Nephron progenitor cell (in vitro differentiated cells): Measurements from ENCODE around the gene POLR2L.

ENCODE experiments used
- DNase-seq: peaks from one replicate; pipeline ENCODE4 v3.0.0; 2021
- H3K27ac Mint-ChIP-seq: 2 replicates; pipeline ENCODE4 v1.8.0; 2021; ENCODE audit warnings: mild to moderate bottlenecking, moderate library complexity, mixed read lengths
- H3K27me3 Mint-ChIP-seq: 2 replicates; pipeline ENCODE4 v1.8.0; 2021; ENCODE audit warnings: mild to moderate bottlenecking, low read depth, mixed read lengths; ENCODE audit not compliant: poor library complexity
- H3K36me3 Mint-ChIP-seq: 2 replicates; pipeline ENCODE4 v1.8.0; 2021; ENCODE audit warnings: low read depth, mixed read lengths
- H3K4me1 Mint-ChIP-seq: 2 replicates; pipeline ENCODE4 v1.8.0; 2021; ENCODE audit warnings: mixed read lengths
- H3K4me3 Mint-ChIP-seq: 2 replicates; pipeline ENCODE4 v1.8.0; 2021; ENCODE audit warnings: mild to moderate bottlenecking, moderate library complexity, mixed read lengths
- H3K9me3 Mint-ChIP-seq: 2 replicates; pipeline ENCODE4 v1.8.0; 2021; ENCODE audit warnings: mild to moderate bottlenecking, moderate library complexity, mixed read lengths
- CTCF ChIP-seq: fragments of 200-600 bp; sonication (generic); IDR thresholded peaks from 2 replicates; pipeline ENCODE4 v1.5.0; 2021; ENCODE audit warnings: antibody characterized with exemption

POLR2L gene

GRCh38 chr11:849951-850774, 7.8 kb upstream of the POLR2L start:
- DNase-seq = no peak
- H3K27ac Mint-ChIP-seq = no peak overlapping the region
- no peaks in the 10 kb centered on the region for H3K9me3 Mint-ChIP-seq
- peak overlapping the region; percentile 79 for H3K4me3 Mint-ChIP-seq
- no peaks in the 10 kb centered on the region for H3K36me3 Mint-ChIP-seq
- H3K4me1 Mint-ChIP-seq = peaks cover 16% of the 10 kb centered on the region
- H3K27me3 Mint-ChIP-seq = peaks cover 32% of the 10 kb centered on the region
- no peak for TF ChIP-seq CTCF

- no peak for TF ChIP-seq CTCF
- Mint-ChIP-seq H3K4me3 (peak overlapping the region; percentile 62), H3K9me3 (no peaks in the 10 kb centered on the region)
These were observed 6.9 kb upstream of the POLR2L start for GRCh38 chr11:849104-849824.

GRCh38 chr11:848380-848931, 6.1 kb upstream of the POLR2L start:
- no peaks in the 10 kb centered on the region for H3K36me3 Mint-ChIP-seq
- DNase-seq = peak; percentile 68
- H3K9me3 Mint-ChIP-seq = no peaks in the 10 kb centered on the region
- TF ChIP-seq CTCF = peak; percentile 75
- H3K4me3 Mint-ChIP-seq = peak overlapping the region; percentile 20
- H3K27ac Mint-ChIP-seq = no peak overlapping the region
- peaks cover 29% of the 10 kb centered on the region for H3K4me1 Mint-ChIP-seq
- H3K27me3 Mint-ChIP-seq = peaks cover 32% of the 10 kb centered on the region

More at GRCh38 chr11:849104-849824, 6.9 kb upstream of the POLR2L start:
- peaks cover 21% of the 10 kb centered on the region for H3K4me1 Mint-ChIP-seq
- DNase-seq = peak; percentile 90
- H3K27ac Mint-ChIP-seq = no peak overlapping the region
- peaks cover 32% of the 10 kb centered on the region for H3K27me3 Mint-ChIP-seq
- H3K36me3 Mint-ChIP-seq = no peaks in the 10 kb centered on the region

- peaks cover 31% of the 10 kb centered on the region for H3K27me3 Mint-ChIP-seq
- peaks cover 31% of the 10 kb centered on the region for H3K4me1 Mint-ChIP-seq
- no peak for TF ChIP-seq CTCF
- no peaks in the 10 kb centered on the region for H3K36me3 Mint-ChIP-seq
- no peak for DNase-seq
- H3K27ac Mint-ChIP-seq = no peak overlapping the region
- no peaks in the 10 kb centered on the region for H3K9me3 Mint-ChIP-seq
- H3K4me3 Mint-ChIP-seq = no peak overlapping the region
These were observed 5.5 kb upstream of the POLR2L start for GRCh38 chr11:847876-848275.

- Mint-ChIP-seq H3K9me3 (no peaks in the 10 kb centered on the region), H3K27me3 (peaks cover 22% of the 10 kb centered on the region), H3K4me1 (peaks cover 27% of the 10 kb centered on the region), H3K27ac (no peak overlapping the region), H3K4me3 (no peak overlapping the region), H3K36me3 (no peaks in the 10 kb centered on the region)
- no peak for DNase-seq
- no peak for TF ChIP-seq CTCF
These were observed 4.3 kb upstream of the POLR2L start for GRCh38 chr11:846496-847098.
